Activated naive CD8-positive, alpha-beta T cell treated with anti-CD3 and anti-CD28 coated beads, Interleukin-2, amount 10 ng/mL, durations not matched to agents 7 days and 5 days (primary cell): ENCODE measurements around the gene SLC13A5. TPM values are rescaled to one million over a fixed set of nuclear protein-coding genes. Genes with fewer than 3 reads are reported as not detected.
A peak's percentile ranks its signal among the peaks of the same experiment; 100 is the strongest.
"Not testable (repeated sequence)": the region's sequence is repeated elsewhere in the genome, so short reads cannot be mapped to it uniquely, and the experiment has no call there.

Source experiments
- ATAC-seq: fragments of 150-1000 bp; cut with Tn5 transposase; one replicate; pipeline ENCODE4 v1.10.0; 2021; ENCODE audit warnings: low read depth, moderate library complexity
- POLR2A ChIA-PET: fragments of 350-600 bp; sonication (Branson Sonifier 250); formaldehyde crosslinking; loops from one replicate; lab custom pipeline; 2021; ENCODE audit warnings: antibody characterized with exemption; lab: Charles Lee
- DNase-seq: peaks from one replicate; pipeline ENCODE4 v3.0.0; 2021
- H3K27ac Mint-ChIP-seq: one replicate; pipeline ENCODE4 v1.8.0; 2022; ENCODE audit warnings: mild to moderate bottlenecking, mixed read lengths
- H3K27me3 Mint-ChIP-seq: one replicate; pipeline ENCODE4 v1.8.0; 2022; ENCODE audit warnings: mild to moderate bottlenecking, moderate library complexity, mixed read lengths
- H3K36me3 Mint-ChIP-seq: one replicate; pipeline ENCODE4 v1.8.0; 2021; ENCODE audit warnings: mild to moderate bottlenecking, mixed read lengths
- H3K4me1 Mint-ChIP-seq: one replicate; pipeline ENCODE4 v1.8.0; 2021; ENCODE audit warnings: mixed read lengths
- H3K4me3 Mint-ChIP-seq: one replicate; pipeline ENCODE4 v1.8.0; 2022; ENCODE audit warnings: mild to moderate bottlenecking, moderate library complexity, mixed read lengths
- H3K9me3 Mint-ChIP-seq: one replicate; pipeline ENCODE4 v1.8.0; 2021; ENCODE audit warnings: mixed read lengths
- total RNA-seq, 2 experiments: library from RNA; stranded (reverse); gene quantifications; one replicate each; pipeline ENCODE4 v1.2.3, GENCODE V29; 2021

SLC13A5 gene
- total RNA-seq, 2 experiments from 2014 or later = not detected

DNA sequence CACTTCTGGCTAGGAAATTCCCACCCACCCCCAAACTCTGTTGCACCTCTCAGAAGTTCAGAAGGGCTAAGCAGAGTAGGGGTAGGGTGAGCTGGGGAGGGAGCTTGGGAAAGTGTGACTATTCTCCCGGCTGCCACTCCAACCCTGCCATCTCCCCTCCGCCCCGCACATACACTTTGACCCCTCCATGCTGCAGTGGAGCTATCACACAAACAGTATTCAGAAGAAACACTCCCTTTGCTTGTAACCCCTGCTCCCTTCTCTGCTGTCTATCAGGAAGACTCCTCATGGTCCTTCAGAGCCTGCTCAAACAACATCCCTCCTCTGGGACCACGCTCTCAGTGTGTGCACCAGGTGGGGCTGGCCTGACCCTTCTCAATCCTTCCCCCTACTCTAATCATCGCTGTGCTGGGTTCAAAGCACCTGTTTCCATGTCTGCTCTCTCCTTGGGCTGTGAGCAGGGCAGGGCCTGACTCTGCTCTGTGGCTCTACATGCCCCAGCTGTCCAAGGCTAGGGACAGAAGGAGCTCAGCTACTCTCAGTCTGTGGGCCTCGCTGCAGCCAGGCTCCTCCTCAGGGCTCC lies 8.6 kb downstream of the SLC13A5 start:
- no peak for ATAC-seq
- Mint-ChIP-seq H3K27me3 (peaks cover 25% of the 10 kb centered on the region), H3K4me3 (no peak overlapping the region), H3K9me3 (no peaks in the 10 kb centered on the region), H3K27ac (no peak overlapping the region), H3K36me3 (no peaks in the 10 kb centered on the region), H3K4me1 (peaks cover 3% of the 10 kb centered on the region)
- POLR2A ChIA-PET = no interaction called here
- DNase-seq = no peak

DNA sequence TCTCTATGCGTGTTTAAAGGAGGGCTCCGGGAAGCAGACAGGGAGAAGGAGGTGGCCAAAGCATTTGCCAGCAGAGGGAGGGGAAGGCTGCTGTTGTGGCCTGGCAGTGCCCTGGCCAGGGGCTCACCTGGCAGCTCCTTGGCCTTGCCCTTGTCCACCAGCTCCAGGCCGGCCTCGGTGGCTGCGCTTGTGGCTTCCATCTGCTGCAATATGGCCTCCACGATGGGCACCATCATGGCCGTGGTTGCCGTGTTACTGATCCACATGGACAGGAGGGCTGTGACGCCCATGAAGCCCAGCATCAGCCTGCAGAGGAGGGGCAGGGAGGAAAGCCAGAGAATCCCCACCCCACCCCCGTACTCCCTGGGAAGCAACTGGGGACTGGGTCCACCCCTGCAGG lies 9.4 kb downstream of the SLC13A5 start:
- POLR2A ChIA-PET = no interaction called here
- H3K4me1 Mint-ChIP-seq = peaks cover 3% of the 10 kb centered on the region
- H3K27me3 Mint-ChIP-seq = peaks cover 21% of the 10 kb centered on the region
- no peak overlapping the region for H3K4me3 Mint-ChIP-seq
- H3K27ac Mint-ChIP-seq = no peak overlapping the region
- no peak for DNase-seq
- ATAC-seq = no peak
- H3K36me3 Mint-ChIP-seq = no peaks in the 10 kb centered on the region
- H3K9me3 Mint-ChIP-seq = no peaks in the 10 kb centered on the region

DNA sequence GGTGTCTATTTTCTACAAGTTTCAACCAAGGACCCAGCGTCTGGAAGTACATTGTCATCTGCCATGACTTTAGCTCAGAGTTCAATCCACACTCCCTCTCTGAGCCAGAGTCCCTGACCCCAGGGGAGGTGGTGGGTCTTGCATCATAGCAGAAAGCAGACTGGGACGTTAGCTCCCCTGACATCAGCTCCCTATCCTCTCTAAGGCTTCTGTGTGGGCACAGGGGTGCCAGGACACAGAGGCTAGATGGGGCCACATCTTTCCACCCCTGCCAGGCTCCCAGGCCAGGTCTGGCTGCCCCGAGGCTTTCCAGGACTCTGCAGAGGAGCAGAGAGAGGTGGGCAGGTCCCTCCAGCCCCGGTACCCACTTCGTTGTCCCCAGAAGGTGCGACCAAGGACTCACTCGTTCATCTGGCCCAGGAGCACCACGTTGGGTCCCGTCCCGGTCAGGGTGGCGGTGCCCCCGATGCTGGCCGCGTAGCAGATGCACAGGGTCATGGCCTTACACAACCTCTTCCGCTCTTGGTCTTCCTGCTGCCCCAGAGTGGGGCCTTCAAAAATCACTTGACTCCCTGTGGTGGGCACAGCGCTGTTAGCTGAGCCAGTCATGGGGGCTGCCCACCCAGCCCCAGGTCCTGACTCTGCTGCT lies 10.5 kb downstream of the SLC13A5 start:
- no peak for ATAC-seq
- DNase-seq = no peak
- POLR2A ChIA-PET = no interaction called here
- Mint-ChIP-seq H3K9me3 (no peaks in the 10 kb centered on the region), H3K4me1 (peaks cover 5% of the 10 kb centered on the region), H3K36me3 (no peaks in the 10 kb centered on the region), H3K27me3 (peaks cover 14% of the 10 kb centered on the region), H3K4me3 (no peak overlapping the region), H3K27ac (no peak overlapping the region)

DNA sequence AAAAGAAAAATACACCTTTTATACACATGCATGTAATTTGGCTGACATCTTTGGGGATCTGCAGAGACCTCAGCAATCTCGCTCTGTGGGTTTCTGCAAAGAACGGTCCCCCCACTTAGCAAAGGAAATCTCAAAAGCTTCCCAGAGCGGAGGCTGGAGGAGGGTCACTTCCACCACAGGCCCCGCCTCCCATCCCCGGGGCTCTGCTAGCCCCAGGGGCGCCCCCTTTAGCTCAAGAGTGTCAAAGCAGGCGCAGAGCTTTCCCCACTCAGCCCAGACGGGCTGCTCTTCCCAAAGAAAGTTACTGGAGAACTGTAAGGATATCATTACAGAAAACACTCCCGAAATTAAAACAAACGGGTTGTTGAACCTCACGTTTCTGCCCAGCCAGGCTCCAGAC lies 11.4 kb downstream of the SLC13A5 start:
- peak; percentile 71 for ATAC-seq
- POLR2A ChIA-PET = no interaction called here
- Mint-ChIP-seq H3K27me3 (peaks cover 13% of the 10 kb centered on the region), H3K4me1 (peaks cover 5% of the 10 kb centered on the region), H3K27ac (no peak overlapping the region), H3K36me3 (no peaks in the 10 kb centered on the region), H3K4me3 (no peak overlapping the region), H3K9me3 (no peaks in the 10 kb centered on the region)
- DNase-seq = peak; percentile 56

DNA sequence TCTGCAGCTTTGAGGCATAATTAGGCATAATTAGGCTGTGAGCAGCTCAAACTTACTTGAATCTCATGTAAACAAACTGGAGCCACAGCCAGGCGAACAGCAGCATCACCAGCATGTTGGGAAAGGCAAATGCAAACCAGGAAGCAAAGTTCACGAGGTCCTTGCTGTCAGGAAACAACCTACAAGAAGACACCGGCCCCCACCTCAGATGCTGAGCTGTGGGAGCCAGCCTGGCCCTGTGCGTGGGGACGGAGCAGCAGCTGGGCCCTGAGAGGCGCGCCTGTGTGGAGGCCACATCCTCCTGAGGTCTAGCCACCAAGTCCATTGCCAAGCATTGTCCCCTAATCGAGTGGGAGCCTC lies 12.2 kb downstream of the SLC13A5 start:
- Mint-ChIP-seq H3K4me1 (peaks cover 5% of the 10 kb centered on the region), H3K27ac (no peak overlapping the region), H3K4me3 (no peak overlapping the region), H3K36me3 (no peaks in the 10 kb centered on the region), H3K9me3 (no peaks in the 10 kb centered on the region), H3K27me3 (peaks cover 11% of the 10 kb centered on the region)
- no peak for ATAC-seq
- DNase-seq = no peak
- POLR2A ChIA-PET = interaction anchor here (0.6 kb wide), 1 partner anchor 504 kb away, joined by 4 read pairs; no protein-coding TSS in a partner anchor

DNA sequence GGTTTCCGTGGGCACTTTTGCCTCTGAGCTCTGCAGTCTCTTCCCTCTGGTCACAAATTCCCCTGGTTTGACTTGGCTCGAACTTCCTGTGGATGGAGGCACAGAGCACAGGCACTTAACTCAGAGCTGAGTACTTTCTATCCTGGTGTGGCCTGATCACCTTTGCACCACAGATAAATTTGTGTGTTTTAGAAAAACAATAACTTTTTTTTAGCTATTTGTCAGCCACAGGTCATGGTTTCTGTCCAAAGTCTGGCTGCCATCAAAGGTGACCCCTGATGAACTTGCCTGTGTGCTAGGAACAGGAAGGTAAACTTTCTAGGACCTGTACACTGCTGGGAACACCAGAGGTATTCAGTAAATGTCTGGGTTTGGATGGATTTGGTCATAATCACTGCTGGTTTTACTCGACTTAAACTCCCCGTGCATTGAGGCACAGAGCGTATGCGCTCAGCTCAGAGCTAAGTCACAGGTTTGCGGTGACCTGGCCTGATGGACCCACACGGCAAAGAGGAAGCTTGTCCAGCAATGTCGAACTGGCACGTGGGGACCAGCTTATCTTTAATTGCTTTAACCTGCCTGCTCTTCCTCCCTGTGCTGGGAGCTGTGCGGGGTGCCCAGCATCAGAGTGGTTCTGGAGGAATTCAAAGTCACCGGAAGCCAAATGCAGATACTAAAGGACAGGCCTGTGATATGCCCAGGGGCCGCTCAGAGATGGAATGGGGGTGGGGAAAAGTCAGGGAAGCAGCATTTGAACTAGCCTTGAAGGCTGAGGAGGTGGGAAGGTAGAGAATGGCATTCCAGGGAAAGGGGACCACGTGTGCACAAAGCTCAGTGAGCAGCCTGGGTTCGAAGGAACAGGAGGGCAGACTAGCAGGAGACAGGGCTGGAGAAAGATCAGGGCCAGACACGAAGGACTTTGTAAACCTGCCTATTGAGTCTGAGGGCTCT lies 12.9 kb downstream of the SLC13A5 start:
- no peak for ATAC-seq
- Mint-ChIP-seq H3K27ac (no peak overlapping the region), H3K9me3 (no peaks in the 10 kb centered on the region), H3K4me3 (no peak overlapping the region), H3K4me1 (peaks cover 5% of the 10 kb centered on the region), H3K27me3 (peaks cover 8% of the 10 kb centered on the region), H3K36me3 (no peaks in the 10 kb centered on the region)
- no peak for DNase-seq
- POLR2A ChIA-PET = interaction anchor here (0.6 kb wide), 1 partner anchor 504 kb away, joined by 4 read pairs; no protein-coding TSS in a partner anchor

DNA sequence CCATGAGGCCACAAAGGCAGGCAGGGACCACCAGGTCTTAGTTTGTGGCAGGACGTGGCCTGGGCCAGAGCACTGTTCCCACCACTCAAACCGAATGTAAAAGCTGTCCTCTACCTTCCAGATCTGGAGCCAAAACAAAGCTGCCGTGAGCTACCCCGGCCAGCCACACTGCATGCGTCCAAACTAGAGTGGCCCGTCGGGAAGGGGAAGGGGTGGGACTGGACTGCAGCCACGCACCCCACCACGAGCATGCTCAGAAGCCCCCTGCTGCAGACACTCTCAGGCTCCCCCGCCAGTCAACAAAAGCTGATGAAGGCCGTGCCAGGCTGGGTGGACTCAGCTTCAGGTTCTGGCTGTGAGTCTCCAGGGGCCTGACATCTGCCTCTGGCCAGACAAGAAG lies 15.2 kb downstream of the SLC13A5 start:
- no peaks in the 10 kb centered on the region for H3K9me3 Mint-ChIP-seq
- POLR2A ChIA-PET = no interaction called here
- peaks cover 14% of the 10 kb centered on the region for H3K27me3 Mint-ChIP-seq
- no peak overlapping the region for H3K4me3 Mint-ChIP-seq
- DNase-seq (no peak), ATAC-seq (no peak)
- no peak overlapping the region for H3K27ac Mint-ChIP-seq
- H3K4me1 Mint-ChIP-seq = peaks cover 5% of the 10 kb centered on the region
- H3K36me3 Mint-ChIP-seq = no peaks in the 10 kb centered on the region

DNA sequence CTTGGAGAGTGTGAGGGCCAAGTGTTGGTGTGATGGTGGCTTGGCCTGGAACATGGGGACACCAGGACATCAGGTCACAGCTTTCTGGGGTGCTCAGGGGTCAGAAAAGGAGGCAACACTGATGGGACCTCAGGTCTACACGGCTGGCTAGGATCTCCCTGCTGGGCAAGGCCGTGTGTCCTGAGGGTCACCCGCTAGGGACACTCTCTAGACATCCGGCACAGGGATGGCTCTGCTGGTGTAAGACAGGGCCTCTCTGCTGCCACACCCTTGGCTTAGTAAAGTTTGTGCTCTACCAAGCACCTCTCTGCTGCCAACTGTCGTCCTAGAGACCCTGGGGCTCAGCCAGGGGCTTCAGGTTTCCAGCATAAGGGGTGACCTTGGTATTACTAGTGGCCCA lies 16.3 kb downstream of the SLC13A5 start:
- POLR2A ChIA-PET = no interaction called here
- H3K36me3 Mint-ChIP-seq = no peaks in the 10 kb centered on the region
- ATAC-seq (no peak), DNase-seq (no peak)
- no peak overlapping the region for H3K4me3 Mint-ChIP-seq
- no peaks in the 10 kb centered on the region for H3K9me3 Mint-ChIP-seq
- peaks cover 18% of the 10 kb centered on the region for H3K27me3 Mint-ChIP-seq
- H3K4me1 Mint-ChIP-seq = peaks cover 4% of the 10 kb centered on the region
- H3K27ac Mint-ChIP-seq = no peak overlapping the region

DNA sequence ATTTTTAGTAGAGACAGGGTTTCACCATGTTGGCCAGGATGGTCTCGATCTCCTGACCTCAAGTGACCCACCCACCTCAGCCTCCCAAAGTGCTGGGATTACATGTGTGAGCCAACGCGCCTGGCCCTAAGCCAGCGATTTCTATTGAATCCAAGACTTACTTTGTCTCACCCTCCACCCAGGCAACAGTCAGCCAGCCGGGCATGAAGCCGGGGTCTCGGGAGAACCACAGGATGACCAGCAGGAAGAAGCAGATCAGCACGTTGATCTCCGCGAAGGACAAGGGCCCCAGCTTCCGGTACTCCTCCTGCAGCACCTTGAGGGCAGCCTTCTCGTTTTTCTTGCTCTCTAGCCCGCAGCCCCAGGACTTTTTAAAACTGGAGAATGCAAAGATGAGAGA lies 17.6 kb downstream of the SLC13A5 start:
- ATAC-seq (no peak), DNase-seq (no peak)
- peaks cover 2% of the 10 kb centered on the region for H3K4me1 Mint-ChIP-seq
- no peaks in the 10 kb centered on the region for H3K9me3 Mint-ChIP-seq
- POLR2A ChIA-PET = no interaction called here
- H3K36me3 Mint-ChIP-seq = no peaks in the 10 kb centered on the region
- no peak overlapping the region for H3K27ac Mint-ChIP-seq
- H3K27me3 Mint-ChIP-seq = peaks cover 23% of the 10 kb centered on the region
- no peak overlapping the region for H3K4me3 Mint-ChIP-seq

DNA sequence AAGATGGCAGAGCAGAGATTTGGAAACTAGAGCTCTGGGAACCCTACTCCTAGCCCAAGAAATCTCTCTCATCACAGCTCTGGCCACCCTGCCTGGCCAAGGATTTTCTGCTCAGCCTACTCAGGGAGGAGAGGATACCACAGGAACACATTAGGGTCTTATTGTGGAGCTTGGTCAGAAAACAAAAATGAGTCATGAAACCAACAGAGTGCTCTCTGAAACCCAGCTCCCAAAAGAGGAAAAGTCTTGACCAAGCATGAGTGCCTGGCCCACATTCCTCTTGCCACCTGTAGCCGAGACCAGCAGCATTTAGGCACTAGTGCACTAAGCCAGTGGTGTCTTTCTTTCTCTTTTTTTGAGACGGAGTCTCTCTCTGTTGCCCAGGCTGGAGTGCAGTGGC lies 18.1 kb downstream of the SLC13A5 start:
- peaks cover 2% of the 10 kb centered on the region for H3K4me1 Mint-ChIP-seq
- no peaks in the 10 kb centered on the region for H3K36me3 Mint-ChIP-seq
- DNase-seq (no peak), ATAC-seq (no peak)
- no peak overlapping the region for H3K4me3 Mint-ChIP-seq
- no peak overlapping the region for H3K27ac Mint-ChIP-seq
- no peaks in the 10 kb centered on the region for H3K9me3 Mint-ChIP-seq
- peaks cover 23% of the 10 kb centered on the region for H3K27me3 Mint-ChIP-seq
- POLR2A ChIA-PET = no interaction called here

DNA sequence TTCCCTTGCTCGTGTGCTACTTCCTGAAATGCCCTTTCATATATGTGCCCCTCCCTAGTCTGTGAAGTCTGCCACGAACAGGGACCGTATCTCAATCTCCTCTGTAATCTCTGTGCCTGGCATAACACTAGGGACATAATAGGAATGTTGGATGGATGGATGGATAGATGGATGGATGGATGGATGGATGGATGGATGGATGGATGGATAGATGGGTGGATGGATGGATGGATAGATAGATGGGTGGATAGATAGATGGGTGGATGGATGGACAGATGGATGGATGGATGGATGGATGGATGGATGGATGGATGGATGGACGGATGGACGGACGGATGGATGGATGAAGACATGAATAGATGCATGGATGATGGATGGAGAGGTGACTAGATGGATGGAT lies 21.2 kb downstream of the SLC13A5 start:
- not testable (repeated sequence) for DNase-seq, H3K27ac Mint-ChIP-seq, H3K36me3 Mint-ChIP-seq, H3K4me3 Mint-ChIP-seq, ATAC-seq, H3K4me1 Mint-ChIP-seq, H3K9me3 Mint-ChIP-seq
- POLR2A ChIA-PET = interaction anchor here (1.0 kb wide), 1 partner anchor 9 kb away, joined by 3 read pairs; no protein-coding TSS in a partner anchor
- peaks cover 31% of the 10 kb centered on the region for H3K27me3 Mint-ChIP-seq

DNA sequence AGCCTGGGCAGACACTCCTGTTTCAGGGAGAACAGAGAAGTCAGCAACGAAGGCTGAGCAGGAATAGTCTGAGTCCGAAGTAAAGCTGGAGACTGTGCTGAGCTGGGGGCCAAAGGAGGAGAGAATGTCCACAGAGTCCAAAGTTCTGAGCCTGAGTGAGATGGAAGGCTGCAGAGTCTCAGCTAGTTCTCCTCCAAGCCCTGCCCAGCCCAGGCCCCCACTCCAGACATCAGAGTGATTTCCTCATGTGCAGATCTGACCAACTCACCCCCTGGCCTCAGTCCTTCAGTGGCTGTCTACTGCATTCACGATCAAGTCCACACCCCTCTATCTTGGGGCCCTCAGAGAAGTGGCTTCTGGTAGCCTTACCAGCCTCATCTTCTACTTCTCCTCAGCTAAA lies 21.6 kb downstream of the SLC13A5 start:
- H3K27me3 Mint-ChIP-seq = peaks cover 35% of the 10 kb centered on the region
- DNase-seq (no peak), ATAC-seq (no peak)
- H3K9me3 Mint-ChIP-seq = no peaks in the 10 kb centered on the region
- no peaks in the 10 kb centered on the region for H3K36me3 Mint-ChIP-seq
- H3K4me1 Mint-ChIP-seq = no peaks in the 10 kb centered on the region
- H3K4me3 Mint-ChIP-seq = no peak overlapping the region
- POLR2A ChIA-PET = interaction anchor here (1.0 kb wide), 1 partner anchor 9 kb away, joined by 3 read pairs; no protein-coding TSS in a partner anchor
- H3K27ac Mint-ChIP-seq = no peak overlapping the region

DNA sequence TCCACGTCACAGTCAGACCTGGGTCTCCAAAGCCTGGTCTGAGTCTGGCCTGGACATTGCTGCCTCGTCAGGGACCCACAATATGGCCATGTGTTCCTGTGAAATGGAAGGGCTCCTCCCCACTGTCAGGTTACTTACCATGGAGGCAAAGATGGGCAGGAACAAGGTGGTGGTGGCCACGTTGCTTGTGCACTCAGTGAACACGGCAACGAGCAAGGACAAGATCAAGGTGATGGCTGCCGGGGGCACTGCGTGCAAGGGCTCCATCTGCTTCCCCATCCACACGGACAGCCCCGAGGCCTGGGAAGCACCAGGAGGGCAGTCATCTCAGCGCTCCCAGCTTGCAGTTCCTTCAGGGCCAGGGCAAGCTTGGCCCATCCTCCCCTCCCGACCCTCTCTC lies 22.5 kb downstream of the SLC13A5 start:
- POLR2A ChIA-PET = no interaction called here
- ATAC-seq = no peak
- Mint-ChIP-seq H3K27ac (no peak overlapping the region), H3K4me1 (no peaks in the 10 kb centered on the region), H3K9me3 (no peaks in the 10 kb centered on the region), H3K4me3 (no peak overlapping the region), H3K36me3 (no peaks in the 10 kb centered on the region), H3K27me3 (peaks cover 38% of the 10 kb centered on the region)
- no peak for DNase-seq
